Measurements from ENCODE around the gene H2BW1. TPM values are rescaled to one million over a fixed set of nuclear protein-coding genes. Genes with fewer than 3 reads are reported as not detected.
"Not testable (repeated sequence)": the region's sequence is repeated elsewhere in the genome, so short reads cannot be mapped to it uniquely, and the experiment has no call there.

H2BW1 gene, protein sequence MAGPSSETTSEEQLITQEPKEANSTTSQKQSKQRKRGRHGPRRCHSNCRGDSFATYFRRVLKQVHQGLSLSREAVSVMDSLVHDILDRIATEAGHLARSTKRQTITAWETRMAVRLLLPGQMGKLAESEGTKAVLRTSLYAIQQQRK
- not detected for polyA plus RNA-seq (ENCODE audit: insufficient read length in 10 of 10)
- long read RNA-seq, donor 1, result 0 reads
- long read RNA-seq, donor 2, result 0 reads
- long read RNA-seq, donor 3, result 0 reads
- long read RNA-seq, donor 4, result 0 reads
- long read RNA-seq, donor 5, result 0 reads
- long read RNA-seq, donor 6, result 0 reads
- long read RNA-seq, donor 7, result 0 reads
- long read RNA-seq, donor 8, result 0 reads
- long read RNA-seq, donor 9, result 0 reads

DNA sequence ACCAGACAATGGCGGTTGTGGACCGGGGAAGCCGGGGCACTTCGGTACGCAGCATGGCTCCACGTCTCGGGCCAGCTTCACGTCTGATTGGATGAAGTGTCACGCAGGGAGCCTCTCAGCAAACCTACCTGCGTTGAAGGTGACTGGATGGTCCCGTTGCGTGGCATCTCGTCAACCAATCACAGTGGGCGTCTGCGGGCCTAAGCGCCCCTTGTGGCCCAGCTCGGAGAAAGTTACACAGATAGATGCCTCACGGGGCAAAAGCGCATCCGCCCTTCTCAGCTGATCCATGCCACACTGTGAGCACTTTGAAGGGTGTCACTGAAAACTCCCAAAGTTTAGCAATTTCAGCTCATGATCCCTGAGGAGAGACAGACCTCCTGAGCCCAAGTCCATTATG lies at the start of gene H2BW1:
Gene H2BW1 (minus strand): TSS at position 103 of the 400 bp plus-strand sequence. CDS start 132 bp downstream, outside the sequence.
- no peak for DNase-seq

DNA sequence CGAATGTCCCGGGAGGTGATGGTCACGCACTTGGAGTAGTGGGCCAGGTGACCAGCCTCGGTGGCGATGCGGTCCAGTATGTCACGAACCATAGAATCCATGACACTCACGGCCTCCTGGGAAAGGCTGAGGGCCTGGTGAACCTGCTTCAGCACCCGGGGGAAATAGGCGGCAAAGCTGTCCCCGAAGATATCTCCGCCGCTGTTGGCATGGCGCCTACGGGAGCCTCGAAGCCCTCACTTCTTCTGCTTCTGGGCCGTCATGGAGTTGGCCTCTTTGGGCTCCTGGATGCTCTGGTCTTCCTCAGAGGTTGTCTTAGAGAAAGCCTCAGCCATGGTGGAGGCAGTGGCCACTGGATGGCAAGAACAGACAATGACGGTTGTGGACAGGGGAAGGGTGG lies 49.1 kb upstream of the H2BW1 start:
- not testable (repeated sequence) for DNase-seq

DNA sequence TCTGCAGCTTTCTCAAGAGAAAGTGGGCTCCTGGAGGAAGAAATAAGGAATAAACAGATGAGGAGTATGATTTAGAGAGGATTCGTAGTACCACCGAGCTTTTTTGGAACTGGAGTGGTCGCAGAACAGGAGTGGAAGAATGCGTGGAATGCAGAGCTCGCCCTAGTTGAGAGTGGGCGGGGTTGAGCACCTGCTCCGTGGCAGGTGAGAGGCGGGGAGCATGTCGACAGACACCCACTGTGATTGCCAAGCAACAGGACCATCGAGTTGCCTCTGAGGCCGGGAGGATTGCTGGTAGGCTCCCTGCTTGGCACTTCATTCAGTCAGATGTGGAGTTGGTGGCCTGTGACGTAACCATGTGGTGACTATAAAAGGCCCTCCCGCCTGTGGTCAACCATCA lies 41.4 kb upstream of the H2BW1 start:
- not testable (repeated sequence) for DNase-seq

- no peak for DNase-seq
These were observed 33.7 kb upstream of the H2BW1 start for GRCh38 chrX:104047171-104047570.

GRCh38 chrX:104045642-104046041 lies 32.1 kb upstream of the H2BW1 start:
- no peak for DNase-seq

GRCh38 chrX:104041003-104041402 lies 27.5 kb upstream of the H2BW1 start:
- no peak for DNase-seq

DNA sequence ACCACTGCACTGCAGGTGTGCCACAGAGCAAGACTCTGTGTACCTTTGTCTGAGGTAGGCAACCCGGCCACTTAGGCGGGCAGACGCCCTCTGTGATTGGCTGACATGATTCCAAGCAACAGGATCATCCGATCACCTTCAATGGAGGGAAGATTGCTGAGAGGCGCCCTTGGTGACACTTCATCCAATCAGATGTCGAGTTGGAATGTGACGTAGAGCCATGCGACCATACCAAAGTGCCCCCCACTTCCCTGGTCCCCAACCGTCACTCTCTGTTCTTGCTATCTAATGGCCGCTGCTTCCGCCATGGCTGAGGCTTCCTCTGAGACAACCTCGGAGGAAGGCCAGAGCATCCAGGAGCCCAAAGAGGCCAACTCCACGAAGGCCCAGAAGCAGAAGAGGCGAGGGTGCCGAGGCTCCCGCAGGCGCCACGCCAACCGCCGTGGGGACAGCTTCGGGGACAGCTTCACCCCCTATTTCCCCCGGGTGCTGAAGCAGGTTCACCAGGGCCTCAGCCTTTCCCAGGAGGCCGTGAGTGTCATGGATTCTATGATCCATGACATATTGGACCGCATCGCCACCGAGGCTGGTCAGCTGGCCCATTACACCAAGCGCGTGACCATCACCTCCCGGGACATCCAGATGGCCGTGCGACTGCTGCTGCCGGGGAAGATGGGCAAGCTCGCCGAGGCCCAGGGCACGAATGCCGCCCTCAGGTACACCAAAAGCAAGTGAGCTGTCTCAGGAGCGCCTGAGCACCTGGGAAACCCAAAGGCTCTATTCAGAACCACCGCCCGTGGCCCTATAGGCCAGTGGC lies 26.4 kb upstream of the H2BW1 start, which contains the start of gene H2BW2:
Gene H2BW2 (plus strand): TSS at position 268 of the 817 bp plus-strand sequence. CDS start 39 bp downstream, at position 307.
- no peak for DNase-seq

DNA sequence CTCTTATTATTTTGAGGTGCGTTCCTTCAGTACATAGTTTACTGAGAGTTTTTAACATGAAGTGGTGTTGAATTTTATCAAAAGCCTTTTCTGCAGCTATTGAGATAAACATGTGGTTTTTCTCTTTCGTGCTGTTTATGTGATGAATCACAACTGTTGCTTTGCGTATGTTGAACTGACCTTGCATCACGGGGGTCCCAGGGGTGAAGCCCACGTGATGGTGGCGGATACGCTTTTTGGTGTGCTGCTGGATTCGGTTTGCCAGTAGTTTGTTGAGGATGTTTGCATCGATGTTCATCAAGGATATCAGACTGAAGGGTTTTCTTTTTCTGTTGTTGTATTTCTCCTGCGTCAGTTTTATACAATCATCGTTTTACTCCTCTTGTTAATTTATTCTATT lies 4.6 kb upstream of the H2BW1 start:
- no peak for DNase-seq

GRCh38 chrX:104015576-104015975 lies 2.1 kb upstream of the H2BW1 start:
- DNase-seq, result not testable (repeated sequence)

DNA sequence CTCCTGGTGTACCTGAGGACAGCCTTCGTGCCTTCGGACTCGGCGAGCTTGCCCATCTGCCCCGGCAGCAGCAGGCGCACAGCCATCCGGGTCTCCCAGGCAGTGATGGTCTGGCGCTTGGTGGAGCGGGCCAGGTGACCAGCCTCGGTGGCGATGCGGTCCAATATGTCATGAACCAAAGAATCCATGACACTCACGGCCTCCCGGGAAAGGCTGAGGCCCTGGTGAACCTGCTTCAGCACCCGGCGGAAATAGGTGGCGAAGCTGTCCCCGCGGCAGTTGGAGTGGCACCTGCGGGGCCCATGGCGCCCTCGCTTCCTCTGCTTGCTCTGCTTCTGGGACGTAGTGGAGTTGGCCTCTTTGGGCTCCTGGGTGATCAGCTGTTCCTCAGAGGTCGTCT lies 350 bp downstream of the H2BW1 start:
- DNase-seq, result no peak

DNA sequence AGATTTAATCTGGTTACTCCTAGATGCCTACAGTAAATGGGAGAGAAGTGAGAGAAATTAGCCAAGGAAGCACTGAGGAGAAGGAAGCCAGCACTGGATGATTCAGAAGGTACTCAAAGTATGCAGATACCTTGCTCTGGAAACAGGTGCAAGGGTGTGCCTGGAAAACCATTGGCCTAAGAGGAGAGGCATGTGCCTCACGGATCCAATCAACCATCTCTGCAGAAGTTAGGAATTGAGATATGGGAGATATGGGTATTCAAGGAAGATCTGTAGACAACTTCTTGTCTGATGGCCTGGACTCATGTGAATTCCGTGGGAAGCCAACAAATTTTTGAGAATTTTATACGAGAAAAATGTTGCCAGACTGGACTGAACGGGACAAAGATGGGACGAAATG lies 4.7 kb downstream of the H2BW1 start:
- no peak for DNase-seq

DNA sequence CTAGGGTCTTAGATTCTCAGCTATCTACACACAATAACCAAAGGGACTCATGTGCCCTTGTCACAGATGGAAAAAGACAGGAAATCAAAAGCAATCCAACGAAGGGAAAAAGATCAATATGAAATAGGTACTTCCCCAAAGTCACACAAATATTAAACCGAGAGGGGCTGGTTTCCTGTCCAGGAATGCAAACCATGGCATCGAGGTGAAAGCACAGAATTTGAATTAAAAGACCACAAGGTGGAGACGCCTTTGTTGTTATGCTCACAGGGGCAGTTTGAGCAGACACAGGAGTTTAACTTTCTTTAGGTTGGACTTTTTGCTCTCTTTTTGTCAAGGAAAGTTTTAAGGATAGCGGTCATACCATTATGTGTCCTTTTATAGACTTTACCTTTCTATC lies 14.3 kb downstream of the H2BW1 start:
- DNase-seq, result no peak

- not testable (repeated sequence) for DNase-seq
These were observed 30.0 kb downstream of the H2BW1 start for GRCh38 chrX:103983508-103983907.

DNA sequence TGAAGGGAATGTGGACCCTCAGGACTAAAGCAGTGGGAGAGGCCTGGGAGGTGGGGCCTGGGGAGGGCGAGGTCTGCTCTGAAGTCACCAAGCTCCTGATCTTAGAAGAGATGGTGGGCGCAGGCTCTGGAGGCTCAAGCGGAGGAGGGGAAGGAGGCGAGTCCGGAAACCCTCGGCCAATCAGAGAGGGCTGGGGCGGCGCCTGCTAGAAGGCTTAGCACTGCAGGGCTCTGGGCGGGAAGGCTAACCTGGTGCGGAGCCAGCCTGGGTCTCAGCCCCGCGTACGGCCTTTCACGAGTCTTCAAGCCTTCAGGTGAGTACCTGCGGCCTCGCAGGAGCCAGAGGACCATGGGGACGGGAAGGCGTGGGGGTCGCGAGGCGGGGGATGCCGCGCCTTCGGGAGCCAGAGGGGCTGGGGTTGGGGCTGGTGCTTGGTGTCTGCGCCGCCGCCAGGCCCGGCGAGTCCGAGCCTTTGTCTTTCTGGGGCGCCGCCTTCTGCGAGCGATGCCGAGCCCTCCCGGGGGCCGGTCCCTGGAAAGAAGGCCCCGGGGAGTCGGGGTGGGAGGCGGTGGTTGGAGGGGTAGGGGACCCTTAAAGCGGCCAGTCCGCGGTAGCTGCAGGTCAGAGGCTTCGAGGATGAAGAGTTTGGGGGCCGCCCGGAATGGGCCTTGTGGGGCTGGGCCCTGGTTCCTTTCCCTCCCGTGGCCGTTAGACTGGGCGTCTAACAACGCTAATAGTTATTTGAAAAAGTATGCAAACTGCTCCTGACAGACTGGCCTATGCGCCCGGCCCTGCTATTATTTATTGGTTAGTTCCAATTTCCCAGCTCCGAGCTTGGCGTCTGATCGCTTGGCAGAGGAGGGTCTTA lies 50.9 kb downstream of the H2BW1 start, which contains the start of gene TMSB15B:
Gene TMSB15B (plus strand): TSS at position 217 of the 868 bp plus-strand sequence.
- not testable (repeated sequence) for DNase-seq

Other genes starting within 250 kb of the H2BW1 start
- 100 to 1,000 TPM in 2 of 10 donors, 10 to 100 TPM in 8; 56.8 to 111 (median 85.8) TPM for gene PLP1, start 236.9 kb downstream of the H2BW1 start, polyA plus RNA-seq (ENCODE audit: insufficient read length in 10 of 10)
- 10 to 100 TPM; 13.6 to 39.3 (median 29.6) TPM for gene RAB9B, start 181.5 kb downstream of the H2BW1 start, polyA plus RNA-seq (ENCODE audit: insufficient read length in 10 of 10)
- 10 to 100 TPM in 6 of 10 donors, 1 to 10 TPM in 4; 8.5 to 14.5 (median 10.6) TPM for gene TMSB15B, start 51.1 kb downstream of the H2BW1 start, polyA plus RNA-seq (ENCODE audit: insufficient read length in 10 of 10)
- gene H2BW2, start 26.2 kb upstream of the H2BW1 start, polyA plus RNA-seq (ENCODE audit: insufficient read length in 10 of 10), result under 1 TPM; 0.21 to 0.71 (median 0.41) TPM
- 1 to 10 TPM; 3.1 to 8.8 (median 5.2) TPM for gene TMSB15C, start 62.5 kb upstream of the H2BW1 start, polyA plus RNA-seq (ENCODE audit: insufficient read length in 10 of 10)
- gene ZCCHC18, start 98.8 kb upstream of the H2BW1 start, polyA plus RNA-seq (ENCODE audit: insufficient read length in 10 of 10), result 1 to 10 TPM; 1.7 to 4.0 (median 2.5) TPM
- 1 to 10 TPM; 5.0 to 8.3 (median 6.7) TPM for gene SLC25A53, start 143.3 kb upstream of the H2BW1 start, polyA plus RNA-seq (ENCODE audit: insufficient read length in 10 of 10)
- gene FAM199X, start 152.7 kb upstream of the H2BW1 start, polyA plus RNA-seq (ENCODE audit: insufficient read length in 10 of 10), result 10 to 100 TPM; 12.2 to 19.1 (median 15.3) TPM
- under 1 TPM in 2 of 10 donors, not detected in 8; 0.08 to 0.14 TPM for gene ESX1, start 241.2 kb upstream of the H2BW1 start, polyA plus RNA-seq (ENCODE audit: insufficient read length in 10 of 10)